Stimulated activated CD4-positive, alpha-beta T cell treated with anti-CD3 and anti-CD28 coated beads, Interleukin-4, amount 100 ng/mL, for 1 hour (primary cell): ENCODE data around the gene GRP.

Source experiments
- DNase-seq: peaks from one replicate; pipeline ENCODE4 v3.0.0-alpha.2; 2020

Gene GRP

GRCh38 chr18:59268721-59269562, 49.0 kb downstream of the GRP start:
- DNase-seq: peak; percentile 45

- DNase-seq: no peak
Observed at GRCh38 chr18:59269563-59270119, 49.7 kb downstream of the GRP start.

DNA sequence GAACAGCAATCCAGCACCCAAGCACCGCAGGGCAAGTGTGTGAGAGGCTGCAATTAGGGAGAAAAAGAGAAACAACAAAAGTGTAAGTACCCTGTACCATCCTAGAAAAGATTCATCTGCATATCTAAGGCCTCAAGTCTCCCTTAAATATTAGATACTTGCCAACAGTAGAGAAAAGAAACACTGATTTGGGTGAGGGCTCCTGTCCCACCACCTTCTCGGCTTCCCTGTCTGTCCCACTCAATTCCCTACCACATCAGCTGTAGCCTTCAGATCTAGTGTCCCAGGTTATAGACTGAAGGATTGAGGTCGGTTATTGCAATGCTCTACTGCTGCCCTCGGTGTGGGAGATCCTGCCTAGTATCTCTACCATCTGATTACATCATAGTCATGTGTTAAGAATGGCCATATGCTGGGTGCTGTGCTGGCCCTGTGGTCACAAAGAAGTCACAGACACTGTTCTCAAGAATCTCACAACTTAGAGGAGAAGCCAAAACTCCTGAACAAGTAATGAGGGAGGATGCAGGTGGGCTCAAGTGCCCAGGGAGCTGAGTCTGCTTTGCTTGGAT, 50.8 kb downstream of the GRP start:
- DNase-seq: no peak

DNA sequence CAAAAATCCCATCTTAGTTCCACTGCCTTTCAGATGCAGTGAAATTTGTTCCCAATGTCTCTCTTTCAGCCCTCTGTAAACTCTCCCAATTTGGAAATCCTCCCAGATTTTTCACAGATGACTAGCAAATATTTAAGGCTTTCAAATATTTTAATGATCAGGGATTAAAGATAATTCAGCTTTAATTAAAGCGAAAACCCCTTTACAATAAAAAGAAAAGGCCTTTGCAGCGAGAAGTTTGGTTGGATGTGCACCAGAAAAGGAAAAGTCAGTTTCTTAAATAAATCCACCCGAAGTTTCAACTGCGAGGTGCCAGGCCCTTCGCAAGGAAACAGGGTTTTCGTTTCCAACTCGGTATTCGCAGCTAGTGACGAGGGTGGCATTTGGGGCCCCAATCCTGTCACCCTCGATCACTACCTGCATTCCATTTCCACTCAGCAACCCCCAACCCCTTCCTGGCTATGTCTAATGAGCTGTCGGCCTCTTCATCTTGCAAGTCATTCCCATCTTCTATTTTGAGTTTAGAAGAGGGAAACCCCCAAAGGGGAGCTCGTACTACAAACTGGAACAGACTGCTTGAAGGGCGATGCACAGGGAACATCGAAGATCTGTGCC, 51.8 kb downstream of the GRP start:
- no peak for DNase-seq

GRCh38 chr18:59272221-59272888, 52.4 kb downstream of the GRP start:
- no peak for DNase-seq

DNA sequence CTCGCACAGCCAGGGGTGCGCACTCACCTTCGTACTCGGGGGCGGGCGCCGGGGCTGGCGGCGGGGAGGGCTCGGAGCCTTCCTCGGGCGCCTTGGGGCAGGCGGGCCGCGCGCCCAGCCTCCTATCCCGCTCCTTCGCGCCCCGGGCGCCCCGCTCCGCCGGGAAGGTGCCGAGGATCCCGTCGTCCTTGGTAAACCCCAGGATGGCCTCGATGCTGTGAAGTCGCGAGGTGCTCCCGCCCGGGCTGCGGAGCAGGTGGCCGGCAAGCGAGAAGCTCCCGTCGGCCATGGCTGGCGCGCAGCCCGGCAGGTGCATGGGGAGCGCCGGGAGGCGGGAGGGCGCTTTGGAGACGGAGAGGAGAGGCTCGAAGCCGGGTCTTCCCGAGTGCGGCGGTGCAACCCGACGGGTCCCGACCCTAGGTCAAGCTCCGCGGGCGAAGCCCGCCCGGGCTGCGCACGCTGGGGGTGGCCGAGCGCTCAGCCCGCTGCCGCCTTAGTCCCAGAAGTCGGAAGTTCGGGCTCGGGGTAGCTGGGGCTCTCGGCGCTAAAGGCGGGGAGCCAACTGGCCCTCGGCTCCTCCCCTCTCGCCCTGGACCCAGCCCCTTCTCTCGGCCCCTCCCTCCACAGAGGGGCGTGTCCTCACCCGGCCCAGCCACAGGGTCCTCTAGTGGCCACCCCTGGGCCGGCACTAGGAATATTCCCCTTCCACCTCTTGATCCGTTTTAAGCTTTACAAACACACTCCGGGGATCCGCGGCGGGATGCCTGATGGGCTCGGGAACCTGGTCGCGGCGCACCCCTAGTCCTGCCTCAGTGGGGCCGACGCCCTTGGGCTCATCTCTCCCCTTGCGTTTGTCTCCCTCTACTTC, 53.2 kb downstream of the GRP start, which contains the start of gene RAX:
Gene RAX (minus strand): TSS at position 564 of the 868 bp plus-strand sequence. CDS start 248 bp downstream, at position 316.
- DNase-seq: no peak

GRCh38 chr18:59273759-59274532, 54.0 kb downstream of the GRP start:
- DNase-seq: no peak

DNA sequence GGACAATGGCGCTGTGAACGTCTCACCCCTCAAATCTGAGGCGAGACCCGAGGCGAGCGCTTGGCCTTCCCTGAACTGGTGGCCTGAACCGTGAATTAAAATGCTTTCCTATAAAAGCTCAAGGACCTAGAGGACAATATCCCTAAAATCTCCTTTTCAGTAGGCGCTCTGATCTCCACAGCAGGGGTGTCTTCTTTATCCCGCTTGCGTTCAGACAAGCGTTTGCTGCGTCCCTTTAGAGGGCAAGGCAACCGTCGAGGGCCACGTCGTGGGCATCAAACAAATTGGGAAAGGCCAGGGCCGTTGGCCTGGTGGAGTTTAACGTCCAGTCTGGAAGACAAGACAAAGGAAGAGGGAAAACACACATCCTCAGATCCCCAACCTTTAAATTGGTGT, 54.6 kb downstream of the GRP start:
- DNase-seq: no peak

GRCh38 chr18:59275406-59275949, 55.5 kb downstream of the GRP start:
- DNase-seq: no peak

DNA sequence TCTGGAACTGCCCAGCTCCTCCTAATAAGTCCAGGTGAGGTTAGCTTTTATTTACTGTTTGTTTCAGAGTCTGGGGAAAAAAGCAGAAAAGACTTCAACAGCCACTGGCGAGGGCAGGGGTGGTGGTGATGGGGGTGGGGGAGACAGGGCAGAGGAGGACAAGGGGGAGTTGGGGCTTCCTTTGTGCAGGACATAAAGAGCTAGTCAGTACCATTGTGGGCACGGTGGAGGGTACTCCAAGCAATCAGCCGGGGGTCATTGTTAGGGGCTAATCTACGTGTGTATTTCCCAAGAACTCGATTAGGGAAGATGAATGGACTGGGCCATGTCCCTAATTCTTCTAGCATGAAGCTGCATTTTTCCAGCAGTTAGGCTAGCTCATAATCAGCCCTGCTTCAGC, 56.1 kb downstream of the GRP start:
- no peak for DNase-seq

- no peak for DNase-seq
Observed at GRCh38 chr18:59278793-59279192, 58.8 kb downstream of the GRP start.

- DNase-seq: no peak
Observed at GRCh38 chr18:59279193-59279592, 59.2 kb downstream of the GRP start.

DNA sequence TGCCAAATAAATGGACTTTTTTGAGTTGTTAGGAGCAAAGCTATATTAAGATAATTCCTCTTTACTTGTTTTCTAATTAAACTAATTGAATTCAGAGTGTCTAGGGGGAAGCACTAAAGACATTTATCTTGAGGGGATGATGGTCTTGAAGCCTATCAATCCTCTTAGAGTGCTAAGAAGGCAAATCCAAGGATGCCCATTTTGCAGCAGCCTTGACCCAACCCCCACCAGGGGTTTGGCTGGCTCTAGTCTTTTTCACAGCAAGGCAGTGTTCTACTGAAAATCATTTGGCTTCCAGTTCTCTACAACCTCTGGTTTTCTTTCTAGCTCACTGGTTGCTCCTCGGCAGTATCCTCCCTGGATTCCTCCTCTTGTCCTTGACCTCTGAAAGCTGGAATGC, 59.8 kb downstream of the GRP start:
- no peak for DNase-seq
